GM23338 (cell line): ENCODE results near the gene CDH7. TPM values are rescaled to one million over a fixed set of nuclear protein-coding genes. Genes with fewer than 3 reads are reported as not detected.

Experiments used
- ATAC-seq: fragments of 200-7000 bp; cut with Tn5 transposase; 3 replicates; pipeline ENCODE4 v1.9.1; 2020
- DNase-seq: peaks from one replicate; pipeline ENCODE4 v3.0.0-alpha.2; 2015; ENCODE audit warnings: low spot score
- H2AFZ ChIP-seq: fragments of 200-600 bp; sonication (generic); 2 replicates; pipeline ENCODE4 v1.8.0; 2016; ENCODE audit warnings: antibody characterized with exemption, mild to moderate bottlenecking, moderate library complexity
- H3F3A ChIP-seq: fragments of 200-600 bp; sonication (generic); replicated peaks from 2 replicates; pipeline ENCODE4 v1.8.0; 2017; ENCODE audit warnings: antibody characterized with exemption, mixed run types, low read depth
- H3K27ac ChIP-seq: fragments of 200-600 bp; sonication (generic); 2 replicates; pipeline ENCODE4 v1.6.1; 2016; ENCODE audit warnings: low read depth
- H3K27me3 ChIP-seq: fragments of 200-600 bp; sonication (generic); 2 replicates; pipeline ENCODE4 v1.8.0; 2016; ENCODE audit warnings: mild to moderate bottlenecking, mixed run types, moderate library complexity; ENCODE audit not compliant: insufficient read depth
- H3K36me3 ChIP-seq: fragments of 200-600 bp; sonication (generic); 2 replicates; pipeline ENCODE4 v1.8.0; 2016; ENCODE audit warnings: mild to moderate bottlenecking; ENCODE audit not compliant: insufficient read depth
- H3K4me1 ChIP-seq: fragments of 200-600 bp; sonication (generic); 2 replicates; pipeline ENCODE4 v1.8.0; 2016; ENCODE audit warnings: mild to moderate bottlenecking, moderate library complexity; ENCODE audit not compliant: insufficient read depth
- H3K4me2 ChIP-seq: fragments of 200-600 bp; sonication (generic); 2 replicates; pipeline ENCODE4 v1.7.1; 2017; ENCODE audit warnings: mixed run types
- H3K4me3 ChIP-seq: fragments of 200-600 bp; sonication (generic); 2 replicates; pipeline ENCODE4 v1.6.1; 2016; ENCODE audit warnings: mixed run types
- H3K79me2 ChIP-seq: fragments of 200-600 bp; sonication (generic); replicated peaks from 2 replicates; pipeline ENCODE4 v1.8.0; 2017; ENCODE audit warnings: mild to moderate bottlenecking; ENCODE audit not compliant: insufficient read depth
- H3K9me2 ChIP-seq: fragments of 200-600 bp; sonication (generic); 2 replicates; pipeline ENCODE4 v1.8.0; 2017; ENCODE audit not compliant: insufficient read depth
- H4K20me1 ChIP-seq: fragments of 200-600 bp; sonication (generic); replicated peaks from 2 replicates; pipeline ENCODE4 v1.8.0; 2017; ENCODE audit warnings: mild to moderate bottlenecking; ENCODE audit not compliant: insufficient read depth
- H3K27ac Mint-ChIP-seq: 2 replicates; pipeline ENCODE4 v1.8.0; 2020; ENCODE audit warnings: inconsistent platforms, mild to moderate bottlenecking, moderate library complexity, mixed read lengths
- H3K27me3 Mint-ChIP-seq: 3 replicates; pipeline ENCODE4 v1.8.0; 2022; ENCODE audit warnings: low read depth, mild to moderate bottlenecking, moderate library complexity, mixed read lengths, inconsistent platforms; ENCODE audit not compliant: insufficient read depth, poor library complexity
- H3K36me3 Mint-ChIP-seq: 3 replicates; pipeline ENCODE4 v1.8.0; 2021; ENCODE audit warnings: low read depth, mild to moderate bottlenecking, inconsistent platforms, moderate library complexity, mixed read lengths
- H3K4me1 Mint-ChIP-seq: 3 replicates; pipeline ENCODE4 v1.8.0; 2020; ENCODE audit warnings: mild to moderate bottlenecking, inconsistent platforms, mixed read lengths
- H3K4me3 Mint-ChIP-seq: 3 replicates; pipeline ENCODE4 v1.8.0; 2021; ENCODE audit warnings: moderate library complexity, mild to moderate bottlenecking, inconsistent platforms, mixed read lengths
- H3K9me3 Mint-ChIP-seq: 3 replicates; pipeline ENCODE4 v1.8.0; 2020; ENCODE audit warnings: moderate library complexity, mild to moderate bottlenecking, inconsistent platforms, mixed read lengths
- CTCF ChIP-seq, 2 experiments: fragments of 200-600 bp in 1 of 2; sonication (generic) in 1 of 2; conservative IDR thresholded peaks; 2 replicates each; pipeline versions ENCODE4 v1.5.1 to v1.6.1; 2016 to 2017; ENCODE audit warnings: antibody characterized with exemption in 2 of 2, low read depth in 2 of 2, mild to moderate bottlenecking in 2 of 2, moderate library complexity in 1 of 2
- ETS1 ChIP-seq: IDR thresholded peaks from 2 replicates; pipeline ENCODE4 v1.6.1; 2016; ENCODE audit warnings: antibody characterized with exemption
- EZH2 ChIP-seq: fragments of 200-600 bp; sonication (generic); IDR thresholded peaks from one replicate; pipeline ENCODE4 v1.8.0; 2017; ENCODE audit warnings: antibody characterized with exemption, mild to moderate bottlenecking, low read depth; ENCODE audit not compliant: unreplicated experiment
- EZH2phosphoT487 ChIP-seq: fragments of 200-600 bp; sonication (generic); IDR thresholded peaks from one replicate; pipeline ENCODE4 v1.8.1; 2018; ENCODE audit warnings: antibody characterized with exemption; ENCODE audit not compliant: unreplicated experiment
- JUNB ChIP-seq: IDR thresholded peaks from one replicate; pipeline ENCODE4 v1.6.1; 2016; ENCODE audit warnings: antibody characterized with exemption; ENCODE audit not compliant: unreplicated experiment
- REST ChIP-seq: IDR thresholded peaks from one replicate; pipeline ENCODE4 v1.6.1; 2018; ENCODE audit warnings: antibody characterized with exemption; ENCODE audit not compliant: unreplicated experiment
- ZNF114 ChIP-seq: fragments of 250-450 bp; sonication (Bioruptor Pico); IDR thresholded peaks from 2 replicates; pipeline ENCODE4 v1.5.0; 2020; ENCODE audit warnings: mild to moderate bottlenecking, moderate library complexity
- ZNF331 ChIP-seq: fragments of 250-450 bp; sonication (Bioruptor Pico); IDR thresholded peaks from 2 replicates; pipeline ENCODE4 v1.5.0; 2020; ENCODE audit warnings: low read depth, mild to moderate bottlenecking, moderate library complexity
- ZNF462 ChIP-seq: fragments of 250-450 bp; sonication (Bioruptor Pico); IDR thresholded peaks from 2 replicates; pipeline ENCODE4 v1.5.0; 2020; ENCODE audit warnings: mild to moderate bottlenecking, moderate library complexity
- polyA plus RNA-seq: library from polyadenylated mRNA; unstranded; fragments of >200 nt; fragmentation: Nextera tagmentation; extraction: Ambion mirVana; gene quantifications from 2 replicates; pipeline ENCODE4 v1.2.1, GENCODE V29; 2016
- total RNA-seq: library from RNA; depleted of rRNA; stranded (reverse); fragments of >200 nt; shearing (Covaris generic); gene quantifications from 2 replicates; pipeline ENCODE4 v1.2.3, GENCODE V29; 2014

The CDH7 gene
- total and polyA plus RNA-seq, 2 experiments from 2014 or later, result 1.8 TPM

- Mint-ChIP-seq H3K27ac (no peak overlapping the region), H3K4me1 (peaks cover 6% of the 10 kb centered on the region; the same call in 2 of the 3 replicates), H3K9me3 (peaks cover 6% of the 10 kb centered on the region; the same call in 2 of the 3 replicates), H3K36me3 (no peaks in the 10 kb centered on the region), H3K4me3 (no peak overlapping the region), H3K27me3 (peaks cover 2% of the 10 kb centered on the region)
- no peak overlapping the region for H2AFZ ChIP-seq
- no peak overlapping the region for H3K4me3 ChIP-seq
- no peak overlapping the region for H3K4me2 ChIP-seq
- no peaks in the 10 kb centered on the region for H4K20me1 ChIP-seq
- H3K27ac ChIP-seq, result no peak overlapping the region
- H3K9me2 ChIP-seq, result no peaks in the 10 kb centered on the region
- TF ChIP-seq ZNF462 (CRISPR knock-in tag) (no peak), ETS1 (no peak), REST (no peak), EZH2phosphoT487 (no peak), JUNB (no peak), ZNF114 (no peak), EZH2 (no peak), ZNF331 (no peak), CTCF (conservative IDR thresholded peaks at IDR 0.05; ENCODE audit: low read depth in 2 of 2) (no peak)
- peaks cover 7% of the 10 kb centered on the region; the same call in 1 of the 2 replicates for H3K4me1 ChIP-seq
- no peaks in the 10 kb centered on the region for H3K36me3 ChIP-seq
- no peaks in the 10 kb centered on the region for H3K79me2 ChIP-seq
- no peaks in the 10 kb centered on the region for H3K27me3 ChIP-seq
- DNase-seq (no peak), ATAC-seq (no peak)
- no peaks in the 10 kb centered on the region for H3F3A ChIP-seq
These were observed 85.1 kb downstream of the CDH7 start for GRCh38 chr18:65835881-65836280.
